ENCODE data around the gene COL6A1. TPM values are rescaled to one million over a fixed set of nuclear protein-coding genes. Genes with fewer than 3 reads are reported as not detected.

COL6A1 gene
- polyA plus RNA-seq, 1 of the 3 experiments (the other 2 are of a cell fraction), result 107 TPM

DNA sequence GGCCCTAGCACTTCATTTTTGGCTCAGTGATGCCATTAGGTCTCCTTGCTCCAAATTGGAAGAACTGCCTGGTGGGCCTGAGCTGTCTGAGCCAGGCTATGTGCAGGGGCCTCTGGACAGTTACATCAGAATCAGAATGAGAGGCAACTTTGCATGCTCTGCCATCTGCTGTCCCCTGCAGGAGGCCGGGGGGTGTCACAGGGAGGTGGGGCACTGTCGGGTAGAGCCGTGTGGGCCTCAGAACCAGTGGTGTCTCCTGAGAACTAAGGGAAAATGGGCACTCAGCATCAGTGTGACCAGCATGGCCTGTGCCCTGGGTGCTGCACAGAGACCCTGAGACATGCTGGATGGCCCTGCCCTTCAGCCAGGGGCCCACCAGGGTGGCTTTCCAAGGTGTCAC lies 47.0 kb upstream of the COL6A1 start:
- POLR2A ChIA-PET, result no interaction called here
- CTCF ChIA-PET, result interaction anchor here (1.2 kb wide), 1 partner anchor 12 kb away, joined by 4 read pairs; no protein-coding TSS in a partner anchor
- Histone ChIP-seq H3F3A (replicated peaks; ENCODE audit: insufficient read depth) (no peaks in the 10 kb centered on the region), H3K36me3 (replicated peaks in 1 of 2; ENCODE audit: control insufficient read depth in 1 of 2, insufficient read depth in 2 of 2, low read length in 1 of 2) (no peaks in the 10 kb centered on the region), H3K4me2 (no peak overlapping the region), H3K9ac (no peak overlapping the region), H3K79me2 (ENCODE audit: insufficient read depth) (no peaks in the 10 kb centered on the region), H3K27me3 (ENCODE audit: insufficient read depth) (no peaks in the 10 kb centered on the region), H3K4me3 (ENCODE audit: low read depth in 2 of 2, low read length in 1 of 2) (no peak overlapping the region; a peak in 1 of 4 replicates), H3K9me2 (no peaks in the 10 kb centered on the region), H3K4me1 (ENCODE audit: control insufficient read depth in 1 of 2, insufficient read depth in 2 of 2, low read depth in 1 of 2, low read length in 1 of 2) (no peaks in the 10 kb centered on the region), H3K27ac (ENCODE audit: low read depth in 2 of 2, low read length in 1 of 2) (no peak overlapping the region), H4K20me1 (ENCODE audit: insufficient read depth) (no peaks in the 10 kb centered on the region), H3K9me3 (0 out of 2 replicates have a peak, but pooled peaks cover 5% of the 10 kb centered on the region), H2AFZ (ENCODE audit: low read depth) (no peak overlapping the region)
- TF ChIP-seq GATA2 (CRISPR knock-in tag; IDR thresholded peaks at IDR 0.05) (no peak), FOXJ3 (CRISPR knock-in tag; IDR thresholded peaks at IDR 0.05) (no peak), MXI1 (IDR thresholded peaks at IDR 0.05; ENCODE audit: low read depth, low read length) (no peak), SIN3A (IDR thresholded peaks at IDR 0.05; ENCODE audit: borderline replicate concordance, low read depth, low read length) (no peak), NFIC (IDR thresholded peaks at IDR 0.05; ENCODE audit: borderline replicate concordance) (no peak), FOSL2 (IDR thresholded peaks at IDR 0.05; ENCODE audit: borderline replicate concordance, low read depth) (no peak), RFX5 (IDR thresholded peaks at IDR 0.05; ENCODE audit: low read length) (no peak), GABPA (IDR thresholded peaks at IDR 0.05; ENCODE audit: low read depth) (no peak), RAD21 (IDR thresholded peaks at IDR 0.05; ENCODE audit: low read length) (no peak), FOXM1 (IDR thresholded peaks at IDR 0.05; ENCODE audit: low read depth) (no peak)
- TF ChIP-seq, protein P1, sequence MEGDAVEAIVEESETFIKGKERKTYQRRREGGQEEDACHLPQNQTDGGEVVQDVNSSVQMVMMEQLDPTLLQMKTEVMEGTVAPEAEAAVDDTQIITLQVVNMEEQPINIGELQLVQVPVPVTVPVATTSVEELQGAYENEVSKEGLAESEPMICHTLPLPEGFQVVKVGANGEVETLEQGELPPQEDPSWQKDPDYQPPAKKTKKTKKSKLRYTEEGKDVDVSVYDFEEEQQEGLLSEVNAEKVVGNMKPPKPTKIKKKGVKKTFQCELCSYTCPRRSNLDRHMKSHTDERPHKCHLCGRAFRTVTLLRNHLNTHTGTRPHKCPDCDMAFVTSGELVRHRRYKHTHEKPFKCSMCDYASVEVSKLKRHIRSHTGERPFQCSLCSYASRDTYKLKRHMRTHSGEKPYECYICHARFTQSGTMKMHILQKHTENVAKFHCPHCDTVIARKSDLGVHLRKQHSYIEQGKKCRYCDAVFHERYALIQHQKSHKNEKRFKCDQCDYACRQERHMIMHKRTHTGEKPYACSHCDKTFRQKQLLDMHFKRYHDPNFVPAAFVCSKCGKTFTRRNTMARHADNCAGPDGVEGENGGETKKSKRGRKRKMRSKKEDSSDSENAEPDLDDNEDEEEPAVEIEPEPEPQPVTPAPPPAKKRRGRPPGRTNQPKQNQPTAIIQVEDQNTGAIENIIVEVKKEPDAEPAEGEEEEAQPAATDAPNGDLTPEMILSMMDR (IDR thresholded peaks at IDR 0.05), result no peak
- TF ChIP-seq, protein P2, sequence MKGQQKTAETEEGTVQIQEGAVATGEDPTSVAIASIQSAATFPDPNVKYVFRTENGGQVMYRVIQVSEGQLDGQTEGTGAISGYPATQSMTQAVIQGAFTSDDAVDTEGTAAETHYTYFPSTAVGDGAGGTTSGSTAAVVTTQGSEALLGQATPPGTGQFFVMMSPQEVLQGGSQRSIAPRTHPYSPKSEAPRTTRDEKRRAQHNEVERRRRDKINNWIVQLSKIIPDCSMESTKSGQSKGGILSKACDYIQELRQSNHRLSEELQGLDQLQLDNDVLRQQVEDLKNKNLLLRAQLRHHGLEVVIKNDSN (IDR thresholded peaks at IDR 0.05; ENCODE audit: borderline replicate concordance, low read depth), result no peak
- TF ChIP-seq, protein P3, sequence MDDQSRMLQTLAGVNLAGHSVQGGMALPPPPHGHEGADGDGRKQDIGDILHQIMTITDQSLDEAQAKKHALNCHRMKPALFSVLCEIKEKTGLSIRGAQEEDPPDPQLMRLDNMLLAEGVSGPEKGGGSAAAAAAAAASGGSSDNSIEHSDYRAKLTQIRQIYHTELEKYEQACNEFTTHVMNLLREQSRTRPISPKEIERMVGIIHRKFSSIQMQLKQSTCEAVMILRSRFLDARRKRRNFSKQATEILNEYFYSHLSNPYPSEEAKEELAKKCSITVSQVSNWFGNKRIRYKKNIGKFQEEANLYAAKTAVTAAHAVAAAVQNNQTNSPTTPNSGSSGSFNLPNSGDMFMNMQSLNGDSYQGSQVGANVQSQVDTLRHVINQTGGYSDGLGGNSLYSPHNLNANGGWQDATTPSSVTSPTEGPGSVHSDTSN (IDR thresholded peaks at IDR 0.05), result no peak
- TF ChIP-seq, protein P4, sequence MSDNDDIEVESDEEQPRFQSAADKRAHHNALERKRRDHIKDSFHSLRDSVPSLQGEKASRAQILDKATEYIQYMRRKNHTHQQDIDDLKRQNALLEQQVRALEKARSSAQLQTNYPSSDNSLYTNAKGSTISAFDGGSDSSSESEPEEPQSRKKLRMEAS (IDR thresholded peaks at IDR 0.05; ENCODE audit: low read depth), result no peak
- TF ChIP-seq, protein P5, sequence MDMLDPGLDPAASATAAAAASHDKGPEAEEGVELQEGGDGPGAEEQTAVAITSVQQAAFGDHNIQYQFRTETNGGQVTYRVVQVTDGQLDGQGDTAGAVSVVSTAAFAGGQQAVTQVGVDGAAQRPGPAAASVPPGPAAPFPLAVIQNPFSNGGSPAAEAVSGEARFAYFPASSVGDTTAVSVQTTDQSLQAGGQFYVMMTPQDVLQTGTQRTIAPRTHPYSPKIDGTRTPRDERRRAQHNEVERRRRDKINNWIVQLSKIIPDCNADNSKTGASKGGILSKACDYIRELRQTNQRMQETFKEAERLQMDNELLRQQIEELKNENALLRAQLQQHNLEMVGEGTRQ (IDR thresholded peaks at IDR 0.05; ENCODE audit: borderline replicate concordance, low read depth, low read length), result no peak
- TF ChIP-seq, protein P6, sequence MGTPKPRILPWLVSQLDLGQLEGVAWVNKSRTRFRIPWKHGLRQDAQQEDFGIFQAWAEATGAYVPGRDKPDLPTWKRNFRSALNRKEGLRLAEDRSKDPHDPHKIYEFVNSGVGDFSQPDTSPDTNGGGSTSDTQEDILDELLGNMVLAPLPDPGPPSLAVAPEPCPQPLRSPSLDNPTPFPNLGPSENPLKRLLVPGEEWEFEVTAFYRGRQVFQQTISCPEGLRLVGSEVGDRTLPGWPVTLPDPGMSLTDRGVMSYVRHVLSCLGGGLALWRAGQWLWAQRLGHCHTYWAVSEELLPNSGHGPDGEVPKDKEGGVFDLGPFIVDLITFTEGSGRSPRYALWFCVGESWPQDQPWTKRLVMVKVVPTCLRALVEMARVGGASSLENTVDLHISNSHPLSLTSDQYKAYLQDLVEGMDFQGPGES (IDR thresholded peaks at IDR 0.05; ENCODE audit: low read depth, low read length), result no peak
- TF ChIP-seq, protein P7, sequence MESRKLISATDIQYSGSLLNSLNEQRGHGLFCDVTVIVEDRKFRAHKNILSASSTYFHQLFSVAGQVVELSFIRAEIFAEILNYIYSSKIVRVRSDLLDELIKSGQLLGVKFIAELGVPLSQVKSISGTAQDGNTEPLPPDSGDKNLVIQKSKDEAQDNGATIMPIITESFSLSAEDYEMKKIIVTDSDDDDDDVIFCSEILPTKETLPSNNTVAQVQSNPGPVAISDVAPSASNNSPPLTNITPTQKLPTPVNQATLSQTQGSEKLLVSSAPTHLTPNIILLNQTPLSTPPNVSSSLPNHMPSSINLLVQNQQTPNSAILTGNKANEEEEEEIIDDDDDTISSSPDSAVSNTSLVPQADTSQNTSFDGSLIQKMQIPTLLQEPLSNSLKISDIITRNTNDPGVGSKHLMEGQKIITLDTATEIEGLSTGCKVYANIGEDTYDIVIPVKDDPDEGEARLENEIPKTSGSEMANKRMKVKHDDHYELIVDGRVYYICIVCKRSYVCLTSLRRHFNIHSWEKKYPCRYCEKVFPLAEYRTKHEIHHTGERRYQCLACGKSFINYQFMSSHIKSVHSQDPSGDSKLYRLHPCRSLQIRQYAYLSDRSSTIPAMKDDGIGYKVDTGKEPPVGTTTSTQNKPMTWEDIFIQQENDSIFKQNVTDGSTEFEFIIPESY (IDR thresholded peaks at IDR 0.05; ENCODE audit: borderline replicate concordance, low read depth), result no peak
- WGBS (ENCODE audit: low lambda C conversion rate), result 50% methylated on average over 2 of the region's 3 CpGs
- no peak for DNase-seq
